Measurements from ENCODE around the gene ALDOB.

ALDOB gene

DNA sequence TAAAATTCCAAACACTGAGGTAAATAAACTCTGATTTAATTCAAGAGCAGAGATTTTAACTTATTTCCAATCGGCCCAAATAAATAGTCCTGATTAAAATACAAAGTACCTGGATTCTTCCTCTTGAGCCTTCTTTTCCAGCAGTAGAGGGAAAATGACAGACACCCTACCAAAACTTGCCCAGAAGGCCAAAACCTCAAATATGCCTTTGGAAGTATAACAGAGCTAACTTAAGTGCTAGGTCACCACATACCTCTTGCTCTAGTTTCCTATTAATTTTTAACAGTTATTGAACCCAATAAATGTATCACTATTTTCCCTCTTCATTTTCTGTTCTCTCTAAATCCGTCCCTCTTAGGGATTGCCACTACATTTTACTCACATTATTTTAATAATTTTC is 52.2 kb downstream of the ALDOB start:
- DNase-seq (ENCODE audit: low read depth) = no peak

DNA sequence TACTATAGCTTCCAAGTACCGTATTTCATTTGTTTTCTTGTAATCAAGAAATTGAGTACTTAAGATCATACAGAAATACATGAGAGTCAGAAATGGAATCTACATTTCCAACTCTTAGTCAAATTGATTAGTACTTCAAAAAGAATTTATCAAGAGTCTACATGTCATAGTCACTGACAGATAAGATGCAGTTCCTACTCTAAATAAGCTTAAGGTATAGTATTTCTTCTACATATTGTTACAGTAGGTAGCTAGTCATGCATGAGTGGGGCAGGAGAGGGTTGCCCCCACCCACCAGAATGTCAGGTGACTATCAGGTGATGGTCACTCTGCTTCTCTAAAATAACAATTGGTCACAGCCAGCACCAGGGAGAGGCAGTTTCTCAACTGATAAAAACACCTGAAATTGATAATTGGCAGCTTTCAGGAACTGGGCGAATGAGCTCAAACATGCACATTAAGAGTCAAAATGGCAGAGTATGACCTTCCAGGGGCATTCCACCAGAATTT is 53.7 kb downstream of the ALDOB start:
- DNase-seq (ENCODE audit: low read depth) = no peak

DNA sequence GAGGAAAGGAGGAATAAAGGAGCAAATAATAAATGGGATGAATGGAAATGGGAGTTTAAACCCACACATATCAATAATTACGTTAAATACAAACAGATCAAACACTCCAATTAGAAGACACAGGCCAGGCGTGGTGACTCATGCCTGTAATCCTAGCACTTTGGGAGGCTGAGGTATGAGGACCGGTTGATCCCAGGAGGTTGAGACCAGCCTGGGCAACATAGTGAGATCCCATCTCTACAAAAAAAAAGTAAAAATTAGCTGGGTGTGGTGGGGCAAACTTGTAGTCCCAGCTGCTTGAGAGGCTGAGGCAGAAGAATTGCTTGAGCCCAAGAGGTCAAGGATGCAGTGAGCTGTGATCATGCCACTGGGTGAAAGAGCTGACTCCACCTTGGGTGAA is 54.5 kb downstream of the ALDOB start:
- DNase-seq (ENCODE audit: low read depth) = no peak

DNA sequence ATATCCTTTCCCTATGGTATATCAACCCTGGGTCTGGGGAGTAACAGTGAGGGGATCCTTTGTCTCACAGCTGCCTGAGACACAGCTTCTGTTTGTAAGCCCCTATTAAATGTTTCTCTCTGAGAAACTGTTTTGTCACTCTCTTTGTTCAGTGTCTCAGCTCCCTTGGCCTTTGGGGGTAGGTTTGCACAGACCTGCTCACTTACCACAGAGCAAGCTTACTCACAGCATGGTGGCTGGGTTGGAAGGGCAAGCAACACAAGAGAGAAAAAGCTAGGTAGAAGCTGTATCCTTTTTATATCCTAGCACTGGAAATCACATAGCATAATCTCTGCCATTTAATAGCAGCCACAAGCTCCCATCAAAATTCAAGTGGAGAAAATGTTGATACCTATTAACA is 55.3 kb downstream of the ALDOB start:
- DNase-seq (ENCODE audit: low read depth) = no peak

DNA sequence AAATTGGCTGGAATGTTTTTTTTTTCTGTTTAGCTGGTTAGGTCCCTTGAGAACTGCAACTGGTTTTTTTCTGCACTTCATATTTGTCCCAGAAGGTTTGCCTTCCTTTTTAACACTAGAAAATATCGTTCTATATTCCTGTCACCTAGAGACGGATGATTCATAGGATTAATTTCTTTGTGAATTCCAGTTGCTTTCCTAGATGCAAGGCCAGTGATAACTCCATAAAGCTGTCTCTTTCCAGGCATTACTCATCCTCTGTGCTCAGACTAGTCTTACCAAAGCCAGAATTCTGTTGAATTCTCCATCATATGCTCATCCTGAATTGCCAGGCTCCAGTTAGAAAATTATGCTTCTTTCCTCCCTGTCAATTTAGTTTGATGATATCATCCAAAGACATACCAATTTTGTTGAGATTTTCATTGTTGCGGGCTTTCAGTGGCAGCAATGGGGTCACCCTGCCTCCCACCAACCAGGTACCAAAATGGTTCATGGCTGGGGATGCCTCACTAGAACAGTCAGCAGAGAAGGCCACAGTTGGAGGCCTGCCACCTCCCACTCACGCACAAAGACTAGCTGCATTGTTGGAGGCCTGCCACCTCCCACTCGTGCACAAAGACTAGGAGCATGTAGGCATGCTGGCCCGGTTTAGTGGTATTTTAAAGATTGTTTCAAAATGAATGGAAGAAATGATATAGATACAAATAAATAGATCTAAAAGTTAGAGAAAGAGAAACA is 59.3 kb downstream of the ALDOB start:
- peak; percentile 68 for DNase-seq (ENCODE audit: low read depth)

DNA sequence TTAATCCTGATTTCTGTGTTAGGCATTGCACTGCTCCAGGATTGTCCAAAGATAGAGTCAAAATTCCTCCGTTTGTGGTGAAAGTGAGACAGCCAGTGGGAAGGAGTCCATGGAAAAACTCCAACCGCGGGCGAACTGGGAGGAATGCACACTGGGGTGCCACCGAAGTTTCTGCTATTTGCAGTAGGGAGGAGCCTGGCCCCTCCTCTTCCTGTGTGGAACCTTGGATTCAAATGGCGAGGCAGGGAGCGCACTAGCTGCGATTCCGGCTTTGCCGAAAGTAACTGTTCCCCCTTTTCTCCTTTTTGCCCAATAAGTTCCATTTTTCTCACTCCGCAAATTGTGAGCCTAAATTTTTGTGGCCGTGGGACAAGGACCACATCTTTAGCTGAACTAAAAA is 60.0 kb downstream of the ALDOB start:
- no peak for DNase-seq (ENCODE audit: low read depth)

DNA sequence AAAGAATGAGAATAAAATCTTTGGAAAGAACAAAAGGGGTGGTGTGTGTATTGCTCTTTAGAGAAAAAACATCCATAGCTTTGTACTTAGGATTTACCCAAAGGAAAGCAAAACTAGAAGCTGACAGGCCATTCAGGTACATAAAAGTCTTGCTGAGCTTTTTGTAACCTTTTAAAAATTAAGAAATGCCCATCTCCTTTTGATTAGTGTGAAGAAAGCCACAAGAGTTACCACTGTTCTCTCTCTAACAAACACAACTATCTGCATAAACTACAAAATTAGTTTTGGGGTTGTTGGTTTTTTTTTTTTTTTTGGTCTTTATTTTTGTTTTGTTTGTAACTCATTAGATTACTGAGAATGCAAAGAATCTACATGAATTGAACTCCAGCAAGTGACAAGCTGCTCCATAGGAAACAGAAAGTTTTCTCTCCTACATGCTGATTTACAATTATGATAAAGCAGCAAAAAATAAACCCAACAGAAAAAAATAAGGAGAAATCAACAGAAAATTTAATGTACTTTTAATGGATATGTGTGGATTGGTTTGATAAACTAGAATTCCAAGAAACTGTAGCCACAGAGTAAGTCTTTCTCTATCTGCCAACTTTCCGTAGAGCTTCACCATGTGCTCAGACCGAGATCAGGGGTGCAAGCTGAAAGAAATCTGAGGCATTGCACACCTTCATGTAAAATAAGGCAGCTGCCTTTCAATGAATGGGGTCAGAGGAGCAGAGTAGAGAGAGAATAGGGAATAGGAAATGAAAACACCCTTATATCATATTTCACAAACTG is 63.1 kb downstream of the ALDOB start:
- no peak for DNase-seq (ENCODE audit: low read depth)

DNA sequence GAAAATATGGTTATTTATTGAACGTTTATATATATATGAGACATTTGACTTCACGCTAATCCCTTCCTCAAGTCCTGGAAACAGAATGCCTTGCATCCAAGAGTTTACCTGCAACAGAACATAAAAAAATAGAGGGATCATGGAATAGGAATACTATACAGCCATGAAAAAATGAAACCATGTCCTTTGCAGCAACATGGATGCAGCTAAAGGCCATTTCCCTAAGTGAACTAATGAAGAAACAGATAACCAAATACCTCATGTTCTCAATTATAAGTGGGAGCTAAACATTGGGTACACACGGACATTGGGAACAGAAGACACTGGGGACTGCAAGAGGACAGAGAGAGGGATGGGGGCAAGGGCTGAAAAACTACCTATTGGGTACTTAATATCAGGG is 63.8 kb downstream of the ALDOB start:
- DNase-seq (ENCODE audit: low read depth) = no peak

Data from HS-5 (cell line).